Loucy (cell line): ENCODE measurements around the gene APBB2.

Source experiments
- H2AFZ ChIP-seq: fragments of 200-600 bp; sonication (generic); 2 replicates; pipeline ENCODE4 v1.6.0; 2016; ENCODE audit warnings: antibody characterized with exemption, mild to moderate bottlenecking, low read length, moderate library complexity
- H3F3A ChIP-seq: fragments of 200-600 bp; 2 replicates; pipeline ENCODE4 v1.6.0; 2016; ENCODE audit warnings: antibody characterized with exemption, low read depth, mild to moderate bottlenecking
- H3K27me3 ChIP-seq: fragments of 200-600 bp; sonication (generic); 2 replicates; pipeline ENCODE4 v1.6.1; 2014; ENCODE audit warnings: low read length, mild to moderate bottlenecking; ENCODE audit not compliant: insufficient read depth, poor library complexity, severe bottlenecking
- H3K36me3 ChIP-seq: fragments of 200-600 bp; sonication (generic); 2 replicates; pipeline ENCODE4 v1.6.1; 2016; ENCODE audit warnings: low read length; ENCODE audit not compliant: insufficient read depth
- H3K4me1 ChIP-seq: fragments of 200-600 bp; sonication (generic); 2 replicates; pipeline ENCODE4 v1.5.1; 2014; ENCODE audit warnings: low read length, mild to moderate bottlenecking; ENCODE audit not compliant: insufficient read depth, poor library complexity, severe bottlenecking
- H3K4me2 ChIP-seq: fragments of 200-600 bp; sonication (generic); 2 replicates; pipeline ENCODE4 v1.6.0; 2014; ENCODE audit warnings: antibody characterized with exemption, low read length, low read depth, mild to moderate bottlenecking; ENCODE audit not compliant: poor library complexity, severe bottlenecking
- H3K4me3 ChIP-seq: fragments of 200-600 bp; sonication (generic); 2 replicates; pipeline ENCODE4 v1.5.1; 2014; ENCODE audit warnings: low read length, mild to moderate bottlenecking, mixed read lengths; ENCODE audit not compliant: poor library complexity, severe bottlenecking
- H3K79me2 ChIP-seq: fragments of 200-600 bp; sonication (generic); 2 replicates; pipeline ENCODE4 v1.6.1; 2014; ENCODE audit warnings: low read length; ENCODE audit not compliant: insufficient read depth
- H3K9ac ChIP-seq: fragments of 200-600 bp; sonication (generic); 2 replicates; pipeline ENCODE4 v1.6.0; 2014; ENCODE audit warnings: mild to moderate bottlenecking, low read depth, low read length, moderate library complexity; ENCODE audit not compliant: poor library complexity, severe bottlenecking
- H3K9me2 ChIP-seq: fragments of 200-600 bp; sonication (generic); replicated peaks from 2 replicates; pipeline ENCODE4 v1.6.1; 2016; ENCODE audit warnings: low read depth, low read length, mixed read lengths
- H3K9me3 ChIP-seq: fragments of 200-600 bp; sonication (generic); 2 replicates; pipeline ENCODE4 v1.6.1; 2014; ENCODE audit warnings: mild to moderate bottlenecking, antibody characterized with exemption, low read length, low read depth; ENCODE audit not compliant: insufficient read depth
- H4K20me1 ChIP-seq: fragments of 200-600 bp; sonication (generic); 2 replicates; pipeline ENCODE4 v1.6.0; 2014; ENCODE audit warnings: antibody characterized with exemption, low read length, mild to moderate bottlenecking; ENCODE audit not compliant: insufficient read depth, poor library complexity, severe bottlenecking
- EZH2phosphoT487 ChIP-seq: fragments of 200-600 bp; IDR thresholded peaks from 2 replicates; pipeline ENCODE4 v1.6.1; 2018; ENCODE audit warnings: antibody characterized with exemption, mild to moderate bottlenecking, moderate library complexity, borderline replicate concordance
- TF ChIP-seq, protein P1 (sequence below): fragments of 200-600 bp; sonication (generic); conservative IDR thresholded peaks from 2 replicates; pipeline ENCODE4 v1.5.1; 2014; ENCODE audit warnings: mild to moderate bottlenecking, antibody characterized with exemption, low read length

The APBB2 gene

DNA sequence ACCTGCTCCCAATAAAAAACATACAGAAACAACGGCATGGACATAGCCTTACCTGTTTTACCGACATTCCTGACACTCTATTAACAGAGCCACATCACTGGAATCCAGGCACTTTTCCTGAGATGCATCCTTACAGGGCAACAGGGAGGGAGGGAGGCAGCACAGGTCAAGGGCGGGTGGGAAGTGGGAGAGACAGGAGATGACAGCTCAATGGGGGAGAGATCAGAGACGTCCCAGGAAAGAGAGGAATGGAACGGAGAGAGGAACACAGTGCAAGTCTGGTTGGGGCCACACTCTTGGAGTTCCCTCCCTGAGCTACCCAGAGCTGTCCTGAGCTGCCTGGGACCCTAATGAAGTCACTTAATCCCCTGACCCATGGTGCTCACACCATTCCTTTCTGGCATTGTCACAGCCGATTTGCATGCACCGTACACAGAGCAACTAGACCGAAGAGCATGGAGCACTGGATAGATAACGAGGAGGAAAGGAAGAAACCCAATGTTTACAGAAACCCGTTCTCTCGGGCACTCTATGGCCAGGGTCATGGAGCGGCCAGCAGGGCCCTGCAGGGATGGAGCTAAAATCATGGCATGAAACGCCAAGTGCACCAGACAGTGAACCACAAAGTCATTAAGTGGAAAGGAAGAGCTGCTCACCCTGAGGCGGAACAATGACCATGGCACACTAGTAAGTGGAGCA lies 371.5 kb downstream of the APBB2 start:
- Histone ChIP-seq H3K9me3 (no peaks in the 10 kb centered on the region), H2AFZ (no peak overlapping the region), H4K20me1 (no peaks in the 10 kb centered on the region), H3K9me2 (no peaks in the 10 kb centered on the region), H3K79me2 (no peaks in the 10 kb centered on the region), H3F3A (no peaks in the 10 kb centered on the region), H3K36me3 (no peaks in the 10 kb centered on the region), H3K9ac (no peak overlapping the region), H3K4me2 (no peak overlapping the region), H3K27me3 (no peaks in the 10 kb centered on the region), H3K4me3 (no peak overlapping the region), H3K4me1 (no peaks in the 10 kb centered on the region)
- TF ChIP-seq EZH2phosphoT487: no peak
- TF ChIP-seq, protein P1, sequence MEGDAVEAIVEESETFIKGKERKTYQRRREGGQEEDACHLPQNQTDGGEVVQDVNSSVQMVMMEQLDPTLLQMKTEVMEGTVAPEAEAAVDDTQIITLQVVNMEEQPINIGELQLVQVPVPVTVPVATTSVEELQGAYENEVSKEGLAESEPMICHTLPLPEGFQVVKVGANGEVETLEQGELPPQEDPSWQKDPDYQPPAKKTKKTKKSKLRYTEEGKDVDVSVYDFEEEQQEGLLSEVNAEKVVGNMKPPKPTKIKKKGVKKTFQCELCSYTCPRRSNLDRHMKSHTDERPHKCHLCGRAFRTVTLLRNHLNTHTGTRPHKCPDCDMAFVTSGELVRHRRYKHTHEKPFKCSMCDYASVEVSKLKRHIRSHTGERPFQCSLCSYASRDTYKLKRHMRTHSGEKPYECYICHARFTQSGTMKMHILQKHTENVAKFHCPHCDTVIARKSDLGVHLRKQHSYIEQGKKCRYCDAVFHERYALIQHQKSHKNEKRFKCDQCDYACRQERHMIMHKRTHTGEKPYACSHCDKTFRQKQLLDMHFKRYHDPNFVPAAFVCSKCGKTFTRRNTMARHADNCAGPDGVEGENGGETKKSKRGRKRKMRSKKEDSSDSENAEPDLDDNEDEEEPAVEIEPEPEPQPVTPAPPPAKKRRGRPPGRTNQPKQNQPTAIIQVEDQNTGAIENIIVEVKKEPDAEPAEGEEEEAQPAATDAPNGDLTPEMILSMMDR: no peak

DNA sequence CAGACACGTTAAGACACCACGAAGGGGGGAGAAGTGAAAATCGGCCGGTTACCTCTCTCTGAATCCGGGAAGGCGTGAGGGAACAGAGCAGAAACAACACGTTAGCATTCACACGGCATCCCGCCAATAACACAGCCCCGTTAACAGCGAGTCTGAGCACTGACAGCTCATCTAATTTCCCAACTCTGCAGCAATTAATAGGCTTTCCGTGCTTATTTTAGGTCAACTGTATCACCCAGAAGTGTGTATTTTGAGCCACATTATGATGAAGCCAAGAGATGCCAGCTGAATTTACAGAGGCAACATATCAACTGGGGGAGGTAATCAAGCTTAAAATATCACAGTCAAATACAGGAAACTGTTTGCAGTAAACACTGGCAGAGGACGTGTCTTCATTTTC lies 372.0 kb downstream of the APBB2 start:
- TF ChIP-seq EZH2phosphoT487: no peak
- TF ChIP-seq, protein P1: no peak
- no peak overlapping the region for H3K9ac ChIP-seq
- no peaks in the 10 kb centered on the region for H3K27me3 ChIP-seq
- H2AFZ ChIP-seq: no peak overlapping the region
- no peaks in the 10 kb centered on the region for H3K4me1 ChIP-seq
- H3K9me3 ChIP-seq: no peaks in the 10 kb centered on the region
- no peaks in the 10 kb centered on the region for H4K20me1 ChIP-seq
- H3K9me2 ChIP-seq: no peaks in the 10 kb centered on the region
- no peak overlapping the region for H3K4me3 ChIP-seq
- H3K4me2 ChIP-seq: no peak overlapping the region
- H3F3A ChIP-seq: no peaks in the 10 kb centered on the region
- H3K36me3 ChIP-seq: no peaks in the 10 kb centered on the region
- H3K79me2 ChIP-seq: no peaks in the 10 kb centered on the region

DNA sequence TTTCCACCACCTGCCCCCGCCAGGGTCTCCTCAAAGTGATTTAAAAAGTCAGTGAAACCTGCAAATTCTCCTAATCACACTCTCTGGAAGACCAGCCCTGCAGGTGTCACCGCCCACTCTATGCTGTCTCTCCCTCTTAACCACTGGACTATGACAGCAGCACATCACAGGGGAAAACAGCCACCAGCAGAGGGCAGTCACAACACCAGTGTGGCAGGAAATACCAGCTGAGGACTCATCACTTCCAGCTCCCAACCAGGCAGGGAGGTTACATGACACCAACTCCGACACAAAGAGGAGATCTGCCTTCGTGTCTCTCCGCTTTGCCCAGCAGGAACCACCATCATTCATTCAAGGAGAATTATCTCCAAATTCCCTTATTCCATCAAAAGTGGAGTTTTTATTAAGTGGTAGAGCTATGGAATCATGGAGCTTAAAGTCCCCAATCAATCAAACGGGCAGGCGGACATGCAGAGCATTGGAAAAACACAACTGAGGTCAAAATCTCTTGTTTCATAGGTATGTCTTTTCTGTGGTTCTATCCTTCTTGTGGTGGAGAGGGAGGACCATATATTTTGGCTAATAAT lies 373.3 kb downstream of the APBB2 start:
- H3K27me3 ChIP-seq: no peaks in the 10 kb centered on the region
- no peaks in the 10 kb centered on the region for H3K9me2 ChIP-seq
- H3K4me3 ChIP-seq: no peak overlapping the region
- no peaks in the 10 kb centered on the region for H3K36me3 ChIP-seq
- H3K9ac ChIP-seq: no peak overlapping the region
- no peaks in the 10 kb centered on the region for H3K4me1 ChIP-seq
- no peaks in the 10 kb centered on the region for H3F3A ChIP-seq
- no peaks in the 10 kb centered on the region for H4K20me1 ChIP-seq
- no peaks in the 10 kb centered on the region for H3K9me3 ChIP-seq
- TF ChIP-seq EZH2phosphoT487: no peak
- TF ChIP-seq, protein P1: peak; percentile 95
- H3K4me2 ChIP-seq: no peak overlapping the region
- H3K79me2 ChIP-seq: no peaks in the 10 kb centered on the region
- H2AFZ ChIP-seq: peak overlapping the region; percentile 31; the same call in 1 of the 2 replicates
